Activated CD4-positive, alpha-beta T cell treated with anti-CD3 and anti-CD28 coated beads, Interleukin-2, amount 50 U/mL, for 16 hours (primary cell): ENCODE results near the gene OCLN.
"Not testable (repeated sequence)": the region's sequence is repeated elsewhere in the genome, so short reads cannot be mapped to it uniquely, and the experiment has no call there.

Experiments used
- DNase-seq: peaks from one replicate; pipeline ENCODE4 v3.0.0-alpha.2; 2020

OCLN gene

GRCh38 chr5:69492923-69493395 is 369 bp downstream of the OCLN start:
- no peak for DNase-seq

DNA sequence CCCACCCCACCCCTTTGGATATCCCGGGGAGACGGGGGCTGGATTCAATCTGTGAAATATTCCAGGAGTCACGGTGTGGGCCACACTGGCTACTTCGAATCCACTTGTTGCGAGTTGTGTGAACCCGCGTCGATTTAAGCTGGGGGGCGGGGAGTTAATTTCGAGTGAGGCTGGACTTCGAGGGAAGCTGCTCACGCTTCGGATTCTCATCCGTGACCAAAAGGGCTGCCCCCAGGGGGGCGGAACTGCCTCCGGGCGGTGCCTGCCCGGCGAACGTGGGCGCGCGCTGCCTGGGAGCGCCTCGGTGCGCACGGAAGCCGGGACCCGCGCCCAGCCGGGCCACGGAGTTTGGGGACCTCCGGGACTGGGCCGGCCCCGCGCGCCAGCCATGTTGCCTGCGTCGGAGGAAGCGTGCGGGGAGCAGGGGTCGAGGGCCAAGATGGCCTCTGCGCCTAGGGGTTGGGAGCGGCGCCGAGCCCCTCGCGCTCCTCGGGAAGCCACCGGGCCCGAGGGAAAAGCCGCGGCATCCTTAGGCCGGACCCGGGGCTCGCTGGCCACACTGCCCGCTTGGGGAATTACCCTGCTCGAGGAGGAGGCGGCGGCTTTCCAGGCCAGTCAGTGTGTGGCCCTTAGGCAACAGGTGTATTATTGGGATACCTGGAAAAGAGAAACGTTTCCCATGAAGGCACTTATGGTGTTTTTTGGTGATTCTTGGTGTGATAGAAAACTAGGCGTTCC is 975 bp downstream of the OCLN start:
- DNase-seq = peak; percentile 4

DNA sequence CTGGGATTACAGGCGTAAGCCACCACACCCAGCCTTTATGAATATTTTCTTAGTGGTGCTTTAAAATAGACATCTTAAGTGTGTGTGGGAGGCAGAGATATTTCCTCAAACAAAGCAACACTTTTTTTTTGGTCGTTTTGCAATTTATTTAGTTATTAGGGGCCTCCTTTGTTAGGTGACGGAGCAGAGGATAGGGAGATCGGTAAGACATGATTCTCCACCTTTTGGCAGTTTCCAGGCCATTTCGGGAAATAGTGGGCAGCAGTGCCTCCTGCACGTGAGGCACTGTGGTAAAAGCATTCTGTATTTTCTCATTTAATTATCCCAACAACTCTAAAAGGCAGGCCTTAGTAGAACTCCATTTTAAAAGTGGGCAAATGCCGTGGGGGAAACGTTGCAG is 1.9 kb downstream of the OCLN start:
- DNase-seq = no peak

GRCh38 chr5:69497006-69497520 is 4.5 kb downstream of the OCLN start:
- no peak for DNase-seq

DNA sequence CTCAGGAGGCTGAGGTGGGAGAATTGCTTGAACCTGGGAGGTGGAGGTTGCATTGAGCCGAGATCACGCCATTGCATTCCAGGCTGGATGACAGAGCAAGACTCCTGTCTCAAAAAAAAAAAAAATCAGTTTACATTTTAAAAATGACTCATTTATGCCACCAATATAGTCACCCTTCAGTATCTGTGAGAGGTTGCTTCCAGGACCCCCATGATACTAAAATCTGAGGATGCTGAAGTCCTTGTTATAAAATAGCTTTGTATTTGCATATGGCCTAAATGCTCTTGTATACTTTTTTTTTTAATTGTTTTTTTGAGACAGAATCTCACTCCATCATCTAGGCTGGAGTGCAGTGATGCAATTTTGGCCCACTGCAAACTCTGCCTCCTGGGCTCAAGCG is 5.8 kb downstream of the OCLN start:
- no peak for DNase-seq

GRCh38 chr5:69502367-69502766 is 9.8 kb downstream of the OCLN start:
- no peak for DNase-seq

DNA sequence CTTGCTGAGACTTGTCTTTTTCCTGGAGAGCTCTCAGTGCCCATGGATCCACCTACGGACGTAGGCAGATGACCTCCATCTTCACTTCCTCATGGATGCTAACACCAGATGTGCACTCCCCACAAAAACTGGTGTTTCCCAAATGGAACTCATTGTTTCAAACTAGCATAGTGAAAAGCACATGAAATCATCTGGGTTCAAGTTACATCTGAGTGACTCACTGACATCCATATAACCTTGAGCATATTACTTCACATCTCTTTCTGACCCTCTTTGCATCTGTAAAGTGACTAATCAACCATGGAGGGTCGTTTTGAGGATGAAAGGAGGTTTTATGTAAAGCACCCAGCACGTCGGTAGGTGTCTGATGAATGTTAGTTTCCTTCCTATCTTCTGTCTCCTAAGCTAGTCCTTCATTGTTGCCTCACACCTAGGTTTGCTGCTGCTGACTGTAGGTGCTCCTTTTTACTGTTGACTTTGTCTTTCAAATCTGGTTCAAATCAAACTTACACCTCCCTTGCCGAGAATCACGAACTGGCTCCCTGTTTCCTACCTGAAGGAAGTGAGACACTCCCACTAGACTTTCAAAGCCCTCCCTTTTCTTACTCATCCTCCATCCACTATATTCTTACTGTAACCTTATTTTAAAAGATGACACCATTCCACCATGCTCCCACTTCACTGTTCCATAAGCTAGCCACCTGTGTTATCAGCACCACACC is 10.3 kb downstream of the OCLN start:
- no peak for DNase-seq

- DNase-seq = no peak
Observed at GRCh38 chr5:69504036-69504435, 11.4 kb downstream of the OCLN start.

DNA sequence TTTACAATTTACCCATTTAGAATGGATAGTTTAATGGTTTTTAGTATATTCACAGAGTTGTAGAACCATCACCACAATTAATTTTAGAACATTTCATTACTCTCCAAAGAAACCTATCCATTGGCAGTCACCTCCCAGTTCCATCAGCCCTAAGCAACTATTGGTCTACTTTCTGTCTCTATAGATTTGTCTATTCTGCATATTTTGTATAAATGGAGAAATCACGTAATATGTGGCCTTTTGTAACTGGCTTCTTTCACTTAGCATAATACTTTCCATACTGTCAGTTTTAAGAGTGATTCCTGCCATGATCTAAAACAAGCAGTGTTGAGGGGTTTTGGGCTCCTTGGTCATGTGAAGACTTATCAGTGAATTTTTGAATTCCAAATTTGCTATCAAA is 12.7 kb downstream of the OCLN start:
- no peak for DNase-seq

- no peak for DNase-seq
Observed at GRCh38 chr5:69509212-69509611, 16.6 kb downstream of the OCLN start.

DNA sequence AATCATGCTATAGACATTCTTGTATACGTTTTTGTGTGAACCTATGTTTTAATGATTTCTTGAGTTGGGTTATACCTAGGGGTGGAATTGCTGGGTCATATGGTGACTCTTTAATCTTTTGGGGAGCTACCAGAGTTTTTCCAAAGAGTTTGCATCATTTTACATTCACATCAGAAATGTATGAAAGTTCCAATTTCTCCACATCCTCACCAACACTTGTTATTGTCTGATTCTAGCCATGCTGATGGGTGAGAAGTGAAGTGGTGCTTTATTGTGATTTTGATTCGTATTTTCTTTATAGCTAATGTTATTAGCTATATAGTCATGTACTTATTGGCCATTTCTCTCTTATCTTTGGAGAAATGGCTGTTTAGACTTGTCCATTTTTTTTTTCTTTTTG is 18.1 kb downstream of the OCLN start:
- no peak for DNase-seq

DNA sequence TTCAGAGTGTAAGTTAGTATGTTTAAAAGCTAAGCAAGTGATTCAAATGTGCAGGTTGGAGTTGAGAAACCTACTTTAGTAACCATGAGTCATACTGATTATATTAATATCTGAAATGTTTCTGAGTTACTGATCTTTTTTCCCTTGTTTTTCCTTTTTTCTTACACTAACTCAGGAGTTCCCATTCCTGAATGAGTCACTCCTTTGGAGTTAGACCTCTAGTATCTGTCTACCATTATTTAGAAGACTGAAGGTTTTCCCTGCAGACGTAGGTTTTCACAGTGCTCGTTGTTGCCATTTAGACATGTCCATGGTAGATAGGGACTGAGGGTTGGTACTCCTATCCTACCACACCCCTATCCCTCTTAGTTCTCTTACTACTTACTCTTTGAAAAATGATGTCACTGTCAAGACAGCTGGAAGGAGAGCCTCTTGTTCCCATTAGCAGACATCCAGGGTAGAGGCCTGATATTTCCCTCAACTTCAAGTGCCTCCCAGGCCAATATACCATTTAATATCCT is 20.2 kb downstream of the OCLN start:
- no peak for DNase-seq

DNA sequence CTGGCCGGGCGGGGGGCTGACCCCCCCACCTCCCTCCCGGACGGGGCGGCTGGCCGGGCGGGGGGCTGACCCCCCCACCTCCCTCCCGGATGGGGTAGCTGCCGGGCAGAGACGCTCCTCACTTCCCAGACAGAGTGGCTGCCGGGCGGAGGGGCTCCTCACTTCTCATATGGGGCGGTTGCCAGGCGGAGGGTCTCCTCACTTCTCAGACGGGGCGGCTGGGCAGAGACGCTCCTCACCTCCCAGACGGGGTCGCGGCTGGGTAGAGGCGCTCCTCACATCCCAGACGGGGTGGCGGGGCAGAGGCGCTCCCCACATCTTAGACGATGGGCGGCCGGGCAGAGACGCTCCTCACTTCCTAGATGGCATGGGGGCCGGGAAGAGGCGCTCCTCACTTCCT is 23.0 kb downstream of the OCLN start:
- DNase-seq = not testable (repeated sequence)

DNA sequence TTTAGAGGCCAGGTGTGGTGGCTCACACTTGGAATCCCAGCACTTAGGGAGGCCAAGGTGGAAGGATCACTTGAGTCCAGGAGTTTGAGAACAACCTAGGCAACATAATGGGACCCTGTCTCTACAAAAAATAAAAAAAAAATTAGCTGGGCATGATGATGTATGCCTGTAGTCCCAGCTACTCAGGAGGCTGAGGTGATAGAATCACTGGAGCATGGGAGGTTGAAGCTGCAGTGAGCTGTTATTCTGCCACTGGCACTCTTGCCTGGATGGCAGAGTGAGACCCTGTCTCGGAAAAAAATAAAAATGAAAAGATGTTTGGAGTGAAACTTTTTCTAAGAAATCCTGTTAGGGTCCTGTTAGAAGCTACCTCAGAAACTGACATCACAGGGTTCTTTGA is 24.2 kb downstream of the OCLN start:
- DNase-seq = no peak

DNA sequence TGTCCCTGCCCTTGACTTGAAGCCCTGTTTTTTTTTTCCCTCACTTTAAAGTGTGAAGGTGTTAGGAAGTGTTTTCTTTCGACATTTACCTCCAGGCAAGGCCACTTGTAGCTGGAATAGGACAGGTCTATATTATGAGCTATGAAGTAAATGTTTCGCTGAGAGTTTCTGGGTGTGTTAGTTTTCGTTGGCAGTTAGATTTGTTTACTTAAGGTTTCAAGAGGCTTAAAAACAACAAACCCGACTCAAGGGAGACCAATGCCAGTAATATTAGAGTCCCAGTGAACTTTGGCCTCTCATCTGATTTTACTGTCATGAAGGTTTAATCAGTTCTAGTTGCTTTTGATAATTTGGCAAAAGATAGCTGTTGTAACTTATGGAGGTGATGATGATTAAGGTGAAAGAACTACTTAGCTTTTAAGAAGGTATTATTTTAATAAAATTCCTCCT is 25.2 kb downstream of the OCLN start:
- no peak for DNase-seq

GRCh38 chr5:69519285-69519684 is 26.7 kb downstream of the OCLN start:
- no peak for DNase-seq

DNA sequence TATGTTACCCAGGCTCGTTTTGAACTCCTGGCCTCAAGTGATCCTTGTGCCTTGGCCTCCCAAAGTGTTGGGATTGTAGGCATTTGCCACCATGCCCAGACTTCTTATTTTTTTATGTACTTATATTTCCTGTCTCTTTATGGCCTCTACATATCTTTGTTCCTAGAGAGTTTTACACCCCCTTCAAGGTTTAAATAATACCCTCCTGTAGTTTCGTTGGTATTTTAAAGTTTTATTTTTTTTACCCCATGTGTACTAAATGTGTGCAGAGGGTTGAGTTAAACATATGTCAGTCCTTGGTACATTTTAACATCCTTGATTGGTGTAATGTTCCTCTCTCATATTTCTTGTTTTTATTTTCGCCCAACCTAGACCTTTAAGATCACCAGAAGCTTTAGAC is 29.4 kb downstream of the OCLN start:
- no peak for DNase-seq

- no peak for DNase-seq
Observed at GRCh38 chr5:69525490-69525889, 32.9 kb downstream of the OCLN start.

GRCh38 chr5:69526660-69527059 is 34.1 kb downstream of the OCLN start:
- DNase-seq = no peak

- no peak for DNase-seq
Observed at GRCh38 chr5:69527128-69527770, 34.7 kb downstream of the OCLN start.

GRCh38 chr5:69528035-69528434 is 35.4 kb downstream of the OCLN start:
- DNase-seq = no peak

DNA sequence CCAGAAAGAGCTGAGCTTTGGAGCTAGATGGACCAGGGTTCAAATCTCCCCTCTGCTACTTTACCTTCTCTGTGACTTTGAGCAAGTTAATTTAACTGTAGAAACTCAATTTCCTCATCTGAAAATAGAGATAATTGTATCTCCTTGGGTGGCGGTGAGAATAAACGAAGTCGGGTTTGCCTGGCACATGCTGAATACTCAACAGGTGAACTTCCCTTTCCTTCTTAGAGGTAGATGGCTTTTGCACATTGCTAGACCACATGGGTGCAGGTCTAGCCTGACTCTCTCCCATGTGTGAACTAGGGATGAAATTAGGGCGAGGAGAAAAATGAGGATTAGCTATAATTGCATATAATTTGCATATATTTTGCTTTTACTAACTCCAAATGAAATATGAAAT is 36.0 kb downstream of the OCLN start:
- no peak for DNase-seq
